Hepatocyte (in vitro differentiated cells): Measurements from ENCODE around the gene ARHGAP35. TPM values are rescaled to one million over a fixed set of nuclear protein-coding genes. Genes with fewer than 3 reads are reported as not detected.
"Not testable (repeated sequence)": the region's sequence is repeated elsewhere in the genome, so short reads cannot be mapped to it uniquely, and the experiment has no call there.

ENCODE experiments used
- DNase-seq: peaks from one replicate; pipeline ENCODE4 v3.0.0-alpha.2; 2016; ENCODE audit warnings: low spot score
- H2AFZ ChIP-seq: fragments of 200-600 bp; sonication (generic); 2 replicates; pipeline ENCODE4 v1.6.0; 2016; ENCODE audit warnings: antibody characterized with exemption, mild to moderate bottlenecking
- H3K27ac ChIP-seq: fragments of 200-600 bp; sonication (generic); 2 replicates; pipeline ENCODE4 v1.5.1; 2016; ENCODE audit warnings: mild to moderate bottlenecking
- H3K27me3 ChIP-seq: fragments of 200-600 bp; sonication (generic); 2 replicates; pipeline ENCODE4 v1.6.1; 2016
- H3K36me3 ChIP-seq: fragments of 200-600 bp; sonication (generic); replicated peaks from 2 replicates; pipeline ENCODE4 v1.5.1; 2016; ENCODE audit warnings: low read depth; ENCODE audit not compliant: insufficient read depth
- H3K4me1 ChIP-seq: fragments of 200-600 bp; sonication (generic); 2 replicates; pipeline ENCODE4 v1.5.1; 2016; ENCODE audit warnings: mild to moderate bottlenecking, moderate library complexity; ENCODE audit not compliant: insufficient read depth
- H3K4me2 ChIP-seq: fragments of 200-600 bp; sonication (generic); 2 replicates; pipeline ENCODE4 v1.6.0; 2016
- H3K4me3 ChIP-seq: fragments of 200-600 bp; sonication (generic); 2 replicates; pipeline ENCODE4 v1.5.1; 2016; ENCODE audit warnings: mild to moderate bottlenecking
- H3K79me2 ChIP-seq: fragments of 200-600 bp; sonication (generic); 2 replicates; pipeline ENCODE4 v1.6.0; 2017; ENCODE audit warnings: mild to moderate bottlenecking
- H3K9me2 ChIP-seq: fragments of 200-600 bp; sonication (generic); replicated peaks from 2 replicates; pipeline ENCODE4 v1.6.0; 2017; ENCODE audit warnings: mild to moderate bottlenecking; ENCODE audit not compliant: insufficient read depth
- H3K9me3 ChIP-seq: fragments of 200-600 bp; sonication (generic); 2 replicates; pipeline ENCODE4 v1.5.1; 2016; ENCODE audit warnings: low read depth, mild to moderate bottlenecking
- H4K20me1 ChIP-seq: fragments of 200-600 bp; sonication (generic); 2 replicates; pipeline ENCODE4 v1.6.0; 2016; ENCODE audit warnings: mild to moderate bottlenecking; ENCODE audit not compliant: insufficient read depth, poor library complexity, severe bottlenecking
- CTCF ChIP-seq: fragments of 200-600 bp; sonication (generic); IDR thresholded peaks from 2 replicates; pipeline ENCODE4 v1.5.1; 2016; ENCODE audit warnings: antibody characterized with exemption, mild to moderate bottlenecking; ENCODE audit not compliant: poor library complexity
- EZH2 ChIP-seq: fragments of 200-600 bp; sonication (generic); IDR thresholded peaks from 2 replicates; pipeline ENCODE4 v1.6.1; 2016; ENCODE audit warnings: antibody characterized with exemption, mild to moderate bottlenecking, borderline replicate concordance
- EZH2phosphoT487 ChIP-seq: fragments of 200-600 bp; sonication (generic); IDR thresholded peaks from one replicate; pipeline ENCODE4 v1.6.1; 2018; ENCODE audit warnings: antibody characterized with exemption, mild to moderate bottlenecking, low read depth, moderate library complexity; ENCODE audit not compliant: unreplicated experiment, severe bottlenecking
- WGBS: methylation state at CpG from one replicate; pipeline ENCODE4 v1.1.6; 2016; ENCODE audit warnings: low lambda C conversion rate; ENCODE audit errors: missing lambda C conversion rate; 5-methylcytosine and 5-hydroxymethylcytosine counted together
- polyA plus RNA-seq: library from polyadenylated mRNA; unstranded; fragments of >200 nt; fragmentation: Nextera tagmentation; extraction: Ambion mirVana; gene quantifications from 2 replicates; pipeline ENCODE4 v1.2.1, GENCODE V29; 2016
- total RNA-seq: library from RNA; depleted of rRNA; stranded (reverse); fragments of >200 nt; gene quantifications from 2 replicates; pipeline ENCODE4 v1.2.3, GENCODE V29; 2014

The ARHGAP35 gene
- total and polyA plus RNA-seq, 2 experiments from 2014 or later: 18.6 to 48.1 TPM

GRCh38 chr19:46815833-46816627, 44.8 kb upstream of the ARHGAP35 start:
- Histone ChIP-seq H3K9me2 (no peaks in the 10 kb centered on the region), H3K27me3 (no peaks in the 10 kb centered on the region), H3K79me2 (no peaks in the 10 kb centered on the region), H3K4me3 (no peak overlapping the region), H3K9me3 (no peaks in the 10 kb centered on the region), H2AFZ (no peak overlapping the region), H3K27ac (no peak overlapping the region), H3K4me2 (no peak overlapping the region), H3K4me1 (peaks cover 9% of the 10 kb centered on the region), H3K36me3 (no peaks in the 10 kb centered on the region), H4K20me1 (no peaks in the 10 kb centered on the region)
- WGBS: 84% methylated on average over 18 of the region's 18 CpGs
- TF ChIP-seq EZH2phosphoT487 (no peak), EZH2 (no peak), CTCF (no peak)
- DNase-seq: no peak

GRCh38 chr19:46818812-46819211, 42.0 kb upstream of the ARHGAP35 start:
- H4K20me1 ChIP-seq: no peaks in the 10 kb centered on the region
- H3K4me2 ChIP-seq: no peak overlapping the region
- peaks cover 26% of the 10 kb centered on the region for H3K4me1 ChIP-seq
- H3K4me3 ChIP-seq: no peak overlapping the region
- no peaks in the 10 kb centered on the region for H3K36me3 ChIP-seq
- H3K9me3 ChIP-seq: no peaks in the 10 kb centered on the region
- DNase-seq: no peak
- no peaks in the 10 kb centered on the region for H3K9me2 ChIP-seq
- H3K27ac ChIP-seq: no peak overlapping the region
- 96% methylated on average over 2 of the region's 2 CpGs for WGBS
- H3K79me2 ChIP-seq: no peaks in the 10 kb centered on the region
- TF ChIP-seq EZH2phosphoT487: no peak
- TF ChIP-seq CTCF: no peak
- TF ChIP-seq EZH2: no peak
- H3K27me3 ChIP-seq: no peaks in the 10 kb centered on the region
- no peak overlapping the region for H2AFZ ChIP-seq

GRCh38 chr19:46821512-46822409, 39.0 kb upstream of the ARHGAP35 start:
- H4K20me1 ChIP-seq: no peaks in the 10 kb centered on the region
- no peaks in the 10 kb centered on the region for H3K27me3 ChIP-seq
- WGBS: 81% methylated on average over 18 of the region's 18 CpGs
- no peaks in the 10 kb centered on the region for H3K9me2 ChIP-seq
- H3K79me2 ChIP-seq: no peaks in the 10 kb centered on the region
- peaks cover 23% of the 10 kb centered on the region for H3K4me1 ChIP-seq
- DNase-seq: peak; percentile 24
- H3K4me2 ChIP-seq: peak overlapping the region; percentile 5
- no peaks in the 10 kb centered on the region for H3K36me3 ChIP-seq
- TF ChIP-seq EZH2 (no peak), CTCF (no peak), EZH2phosphoT487 (no peak)
- no peaks in the 10 kb centered on the region for H3K9me3 ChIP-seq
- H2AFZ ChIP-seq: peak overlapping the region; percentile 25
- peak overlapping the region; percentile 68 for H3K27ac ChIP-seq
- H3K4me3 ChIP-seq: no peak overlapping the region

- peak overlapping the region; percentile 68 for H3K27ac ChIP-seq
- WGBS: 74% methylated on average over 4 of the region's 4 CpGs
- H3K9me2 ChIP-seq: not testable (repeated sequence)
Observed at GRCh38 chr19:46822410-46822787, 38.4 kb upstream of the ARHGAP35 start.

More at GRCh38 chr19:46822410-46822787, 38.4 kb upstream of the ARHGAP35 start:
- Histone ChIP-seq H2AFZ (peak overlapping the region; percentile 25), H3K4me1 (peaks cover 23% of the 10 kb centered on the region)
- H4K20me1 ChIP-seq, H3K36me3 ChIP-seq, H3K4me3 ChIP-seq, H3K79me2 ChIP-seq, H3K4me2 ChIP-seq, H3K9me3 ChIP-seq, H3K27me3 ChIP-seq, DNase-seq: not testable (repeated sequence)
